GM19468 (cell line): ENCODE data around the gene CDH18.

Experiments
- ATAC-seq: cut with Tn5 transposase; IDR thresholded peaks from one replicate; pipeline ENCODE4 v1.9.1; 2021; ENCODE audit warnings: mild to moderate bottlenecking, moderate library complexity, moderate number of reproducible peaks; ENCODE audit not compliant: unreplicated experiment; ENCODE audit errors: extremely low read depth

CDH18 gene

GRCh38 chr5:19940192-19940591 is 47.8 kb downstream of the CDH18 start:
- ATAC-seq, result no peak

GRCh38 chr5:19930451-19930850 is 57.5 kb downstream of the CDH18 start:
- no peak for ATAC-seq

- ATAC-seq, result no peak
Measured at GRCh38 chr5:19928562-19929421, 59.2 kb downstream of the CDH18 start.

GRCh38 chr5:19927919-19928318 is 60.1 kb downstream of the CDH18 start:
- no peak for ATAC-seq

- no peak for ATAC-seq
Measured at GRCh38 chr5:19927170-19927569, 60.8 kb downstream of the CDH18 start.

GRCh38 chr5:19923742-19924141 is 64.3 kb downstream of the CDH18 start:
- ATAC-seq, result no peak

- no peak for ATAC-seq
Measured at GRCh38 chr5:19920761-19921160, 67.2 kb downstream of the CDH18 start.

GRCh38 chr5:19918780-19919179 is 69.2 kb downstream of the CDH18 start:
- no peak for ATAC-seq

GRCh38 chr5:19917588-19918122 is 70.3 kb downstream of the CDH18 start:
- no peak for ATAC-seq

GRCh38 chr5:19910136-19910535 is 77.9 kb downstream of the CDH18 start:
- no peak for ATAC-seq

- ATAC-seq, result no peak
Measured at GRCh38 chr5:19904766-19905165, 83.2 kb downstream of the CDH18 start.

GRCh38 chr5:19903611-19904010 is 84.4 kb downstream of the CDH18 start:
- no peak for ATAC-seq

- no peak for ATAC-seq
Measured at GRCh38 chr5:19902316-19902934, 85.6 kb downstream of the CDH18 start.

GRCh38 chr5:19900269-19900668 is 87.7 kb downstream of the CDH18 start:
- ATAC-seq, result no peak

GRCh38 chr5:19891658-19892057 is 96.3 kb downstream of the CDH18 start:
- no peak for ATAC-seq

- ATAC-seq, result no peak
Measured at GRCh38 chr5:19886123-19886917, 101.7 kb downstream of the CDH18 start.

- no peak for ATAC-seq
Measured at GRCh38 chr5:19885040-19885824, 102.8 kb downstream of the CDH18 start.

GRCh38 chr5:19880859-19881436 is 107.1 kb downstream of the CDH18 start:
- no peak for ATAC-seq

GRCh38 chr5:19880458-19880857 is 107.5 kb downstream of the CDH18 start:
- no peak for ATAC-seq

- ATAC-seq, result no peak
Measured at GRCh38 chr5:19874811-19875210, 113.2 kb downstream of the CDH18 start.
